Measurements from ENCODE around the gene ANKS6.

- TF ChIP-seq CTCF (IDR thresholded peaks at IDR 0.05; ENCODE audit: low read depth, low read length, missing input control) (no peak), YY1 (IDR thresholded peaks at IDR 0.05) (no peak), FOXA1 (IDR thresholded peaks at IDR 0.05) (no peak), GABPA (IDR thresholded peaks at IDR 0.05 in 1 of 2, conservative IDR thresholded peaks at IDR 0.05 in 1 of 2) (no peak), REST (IDR thresholded peaks at IDR 0.05) (no peak), SP1 (IDR thresholded peaks at IDR 0.05) (no peak)
Measured at GRCh38 chr9:98789483-98790133, 6.7 kb downstream of the ANKS6 start.
